Limb (tissue), 2 donors: ENCODE data around the gene SFXN3.

ENCODE experiments used
- DNase-seq, 2 donors: peaks; one replicate each; pipeline ENCODE4 v3.0.0-alpha.2; 2016; ENCODE audit errors: extremely low spot score in 2 of 2

SFXN3 gene

DNA sequence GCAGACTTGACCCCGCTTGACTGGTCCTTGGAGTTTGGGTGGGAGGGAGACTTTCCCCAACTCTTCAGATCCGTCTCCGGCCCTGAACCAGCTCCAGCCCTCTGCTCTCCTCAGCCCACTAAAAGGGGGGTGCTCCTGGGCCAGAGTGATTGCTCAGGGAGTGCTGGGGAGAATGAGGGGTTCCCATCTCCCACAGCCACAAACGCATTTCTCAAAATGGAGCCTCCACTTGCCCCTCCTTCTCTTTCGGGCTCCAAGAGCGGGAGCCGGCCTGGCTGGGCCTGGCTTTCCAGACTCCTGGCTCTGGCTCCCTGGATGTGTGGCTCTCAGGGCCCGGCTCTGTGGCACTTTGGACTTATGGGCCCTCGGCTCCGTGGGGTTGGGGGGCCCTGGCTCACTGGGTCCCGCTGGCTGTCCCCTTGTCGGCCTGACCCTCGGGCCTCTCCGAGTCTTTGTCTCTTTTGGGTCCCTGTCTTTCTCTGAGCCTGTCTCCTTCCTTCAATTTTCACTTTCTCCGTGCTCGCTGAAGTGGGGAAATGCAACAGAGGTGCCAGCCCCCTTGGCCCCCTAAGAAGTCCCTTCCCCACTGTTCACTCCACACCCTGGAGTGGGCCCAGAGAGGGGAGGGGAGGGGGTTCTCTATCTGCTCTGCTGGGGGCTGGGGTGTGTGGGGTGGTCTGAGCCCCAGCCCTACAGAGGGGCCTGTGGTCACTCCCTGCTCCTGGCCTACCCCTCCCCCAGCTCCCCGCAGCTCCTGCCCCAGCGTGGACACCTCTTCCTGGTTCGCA lies 30.7 kb upstream of the SFXN3 start:
- DNase-seq = peak; percentile 13 to 70

DNA sequence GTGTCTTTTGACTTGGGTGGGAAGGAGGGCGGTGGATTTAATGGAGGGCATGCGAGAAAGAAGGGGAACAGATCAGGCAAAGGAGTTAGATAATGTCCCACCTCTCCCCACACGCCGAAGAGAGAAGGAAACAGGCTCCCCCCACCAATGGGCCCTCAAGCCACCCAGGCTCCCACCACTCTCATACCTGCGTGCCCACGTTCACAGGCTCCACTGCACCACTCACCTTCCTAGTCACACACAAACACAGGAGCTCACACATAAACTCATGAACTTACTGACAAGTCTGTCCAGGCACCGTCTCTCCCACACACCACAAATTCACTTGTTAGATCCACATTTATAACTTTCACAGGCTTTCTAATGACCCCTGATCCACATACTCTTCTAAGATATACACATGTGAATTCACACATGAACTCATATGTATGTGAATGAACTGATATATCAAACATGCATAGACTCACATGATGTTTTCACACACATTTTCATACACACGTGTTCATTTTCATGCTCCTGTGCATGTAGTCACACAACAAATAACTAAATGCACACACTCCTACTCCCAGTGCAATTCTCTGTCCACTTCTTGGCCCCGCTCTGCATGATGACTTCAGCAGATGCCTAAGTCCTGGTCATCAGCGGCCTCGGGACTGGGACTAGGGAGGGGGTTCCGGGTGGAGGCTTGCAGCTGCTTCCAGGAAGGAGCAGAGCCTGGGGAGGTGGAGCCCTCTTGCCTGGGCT lies 29.9 kb upstream of the SFXN3 start:
- peak; percentile 71 to 74 for DNase-seq

DNA sequence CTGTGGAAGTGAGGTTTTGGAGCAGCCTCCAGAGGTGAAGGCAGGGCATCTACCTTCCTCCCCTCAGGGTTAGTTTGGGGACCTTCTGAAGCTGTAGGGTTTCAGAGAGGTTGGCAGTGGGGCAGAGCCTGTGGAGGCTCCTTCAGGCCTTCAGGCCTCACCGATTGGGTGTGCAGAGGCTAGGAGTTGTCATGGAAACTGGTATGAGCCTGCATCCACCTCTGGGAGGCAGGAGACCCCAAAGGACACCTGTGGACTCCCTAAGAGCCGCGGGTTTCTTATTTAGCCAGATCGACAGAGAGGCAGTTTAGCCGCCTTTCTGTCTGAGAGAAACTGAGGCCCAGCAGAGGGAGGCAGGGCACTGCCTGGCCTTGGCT lies 29.4 kb upstream of the SFXN3 start:
- no peak for DNase-seq

DNA sequence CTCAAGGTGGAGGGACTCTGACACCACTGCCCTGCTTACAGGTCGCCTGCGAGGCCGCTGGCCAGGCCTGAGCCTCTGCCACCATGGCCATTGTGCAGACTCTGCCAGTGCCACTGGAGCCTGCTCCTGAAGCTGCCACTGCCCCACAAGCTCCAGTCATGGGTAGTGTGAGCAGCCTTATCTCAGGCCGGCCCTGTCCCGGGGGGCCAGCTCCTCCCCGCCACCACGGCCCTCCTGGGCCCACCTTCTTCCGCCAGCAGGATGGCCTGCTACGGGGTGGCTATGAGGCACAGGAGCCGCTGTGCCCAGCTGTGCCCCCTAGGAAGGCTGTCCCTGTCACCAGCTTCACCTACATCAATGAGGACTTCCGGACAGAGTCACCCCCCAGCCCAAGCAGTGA lies 28.6 kb upstream of the SFXN3 start:
- no peak for DNase-seq

DNA sequence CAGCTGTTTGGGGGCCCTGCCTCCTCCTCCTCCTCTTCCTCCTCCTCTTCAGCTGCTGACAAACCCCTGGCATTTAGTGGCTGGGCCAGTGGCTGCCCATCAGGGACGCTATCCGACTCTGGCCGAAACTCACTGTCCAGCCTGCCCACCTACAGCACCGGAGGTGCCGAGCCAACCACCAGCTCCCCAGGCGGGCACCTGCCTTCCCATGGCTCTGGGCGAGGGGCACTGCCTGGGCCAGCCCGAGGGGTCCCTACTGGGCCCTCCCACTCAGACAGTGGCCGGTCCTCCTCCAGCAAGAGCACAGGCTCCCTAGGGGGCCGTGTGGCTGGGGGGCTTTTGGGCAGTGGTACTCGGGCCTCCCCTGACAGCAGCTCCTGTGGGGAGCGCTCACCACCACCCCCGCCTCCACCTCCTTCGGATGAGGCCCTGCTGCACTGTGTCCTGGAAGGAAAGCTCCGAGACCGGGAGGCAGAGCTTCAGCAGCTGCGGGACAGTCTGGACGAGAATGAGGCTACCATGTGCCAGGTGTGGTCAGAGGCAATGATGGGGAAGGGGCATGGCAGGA lies 27.3 kb upstream of the SFXN3 start:
- DNase-seq = no peak

DNA sequence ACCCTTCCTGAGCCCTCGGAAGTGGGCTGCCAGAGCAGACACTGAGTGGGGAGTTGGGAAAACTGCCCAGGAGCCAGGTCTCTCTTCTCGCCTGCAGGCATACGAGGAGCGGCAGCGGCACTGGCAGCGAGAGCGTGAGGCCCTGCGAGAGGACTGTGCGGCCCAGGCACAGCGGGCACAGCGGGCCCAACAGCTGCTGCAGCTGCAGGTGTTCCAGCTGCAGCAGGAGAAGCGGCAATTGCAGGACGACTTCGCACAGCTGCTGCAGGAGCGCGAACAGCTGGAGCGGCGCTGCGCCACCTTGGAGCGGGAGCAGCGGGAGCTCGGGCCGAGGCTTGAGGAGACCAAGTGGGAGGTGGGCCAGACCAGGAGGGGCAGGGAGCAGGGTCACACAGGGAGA lies 25.7 kb upstream of the SFXN3 start:
- DNase-seq = no peak

DNA sequence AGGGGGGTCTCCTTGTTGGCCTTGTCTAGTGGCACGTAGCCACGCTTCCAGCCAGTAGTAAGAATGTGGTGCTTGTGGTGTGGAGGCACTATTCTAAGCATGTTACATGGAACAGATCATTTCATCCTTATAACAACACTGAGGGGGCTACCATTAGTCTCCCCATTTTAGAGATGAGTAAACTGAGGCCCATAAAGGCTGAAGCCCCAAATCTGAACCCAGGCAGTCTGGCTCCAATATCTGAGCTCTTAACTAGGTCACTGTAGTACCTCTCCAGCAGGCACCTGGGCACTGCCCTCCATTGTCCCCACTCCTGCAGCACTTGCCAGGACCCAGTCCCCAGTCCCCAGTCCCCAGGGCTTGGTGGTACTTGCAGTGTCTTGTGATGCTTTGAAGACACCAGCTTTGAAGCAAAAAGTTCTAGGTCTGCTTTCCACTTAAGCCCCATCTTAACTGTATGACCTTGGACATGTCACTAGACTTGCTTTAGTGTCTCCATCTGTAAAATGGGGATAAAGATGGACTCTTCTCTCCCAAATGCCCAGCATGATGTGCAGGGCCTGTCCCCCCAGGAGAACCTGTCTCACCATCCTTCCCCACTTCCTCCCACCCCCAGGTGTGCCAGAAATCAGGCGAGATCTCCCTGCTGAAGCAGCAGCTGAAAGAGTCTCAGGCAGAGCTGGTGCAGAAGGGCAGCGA lies 25.0 kb upstream of the SFXN3 start:
- DNase-seq = no peak

- peak in 1 of 2 donors; percentile 57 for DNase-seq
Observed at GRCh38 chr10:101006593-101007098, 24.4 kb upstream of the SFXN3 start.

GRCh38 chr10:101007099-101007711 lies 23.8 kb upstream of the SFXN3 start:
- DNase-seq = peak; percentile 34 to 51

DNA sequence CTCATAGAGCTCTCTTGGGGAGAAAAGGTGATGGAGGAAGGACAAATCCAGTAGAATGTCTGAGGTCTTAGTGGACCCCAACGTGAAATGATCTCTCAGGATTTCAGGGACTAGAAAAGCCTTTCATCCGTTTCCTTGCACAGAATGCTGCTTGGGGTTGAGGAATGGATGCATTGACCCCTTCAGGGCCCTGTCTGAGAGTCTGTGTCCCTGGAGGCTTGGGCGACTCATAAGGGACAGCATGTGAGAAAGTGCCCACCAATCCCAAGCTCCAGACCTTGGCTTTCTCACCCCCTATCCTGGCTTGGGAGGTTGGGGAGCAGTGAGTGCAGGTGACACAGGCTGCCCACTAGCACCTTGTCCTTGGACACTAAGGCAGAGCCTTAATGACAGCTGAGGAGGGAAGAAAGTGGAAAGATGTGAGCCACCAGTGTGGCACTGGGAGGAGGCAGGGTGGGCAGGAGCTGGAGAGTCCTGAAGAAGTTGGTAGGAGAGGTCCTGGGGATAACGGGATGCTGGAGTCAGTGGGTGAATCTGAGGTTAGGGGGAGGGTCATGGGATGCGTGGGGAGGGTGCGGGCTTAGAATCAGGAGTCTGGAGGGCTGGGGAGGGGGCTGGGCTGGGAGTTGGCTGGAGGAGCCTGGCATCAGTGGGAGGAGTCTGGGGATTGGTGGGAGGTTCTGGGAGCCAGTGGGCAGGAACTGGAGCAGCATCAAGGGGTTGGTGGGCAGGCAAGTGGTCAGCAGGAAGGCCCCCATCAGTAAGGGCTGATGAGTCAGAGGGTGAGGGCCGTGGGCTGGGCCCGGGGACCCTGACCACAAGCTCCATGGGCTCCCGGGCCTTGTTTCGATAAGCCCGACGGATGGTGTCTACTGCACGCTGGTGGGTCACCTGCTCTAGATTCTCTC lies 22.9 kb upstream of the SFXN3 start:
- DNase-seq = no peak

DNA sequence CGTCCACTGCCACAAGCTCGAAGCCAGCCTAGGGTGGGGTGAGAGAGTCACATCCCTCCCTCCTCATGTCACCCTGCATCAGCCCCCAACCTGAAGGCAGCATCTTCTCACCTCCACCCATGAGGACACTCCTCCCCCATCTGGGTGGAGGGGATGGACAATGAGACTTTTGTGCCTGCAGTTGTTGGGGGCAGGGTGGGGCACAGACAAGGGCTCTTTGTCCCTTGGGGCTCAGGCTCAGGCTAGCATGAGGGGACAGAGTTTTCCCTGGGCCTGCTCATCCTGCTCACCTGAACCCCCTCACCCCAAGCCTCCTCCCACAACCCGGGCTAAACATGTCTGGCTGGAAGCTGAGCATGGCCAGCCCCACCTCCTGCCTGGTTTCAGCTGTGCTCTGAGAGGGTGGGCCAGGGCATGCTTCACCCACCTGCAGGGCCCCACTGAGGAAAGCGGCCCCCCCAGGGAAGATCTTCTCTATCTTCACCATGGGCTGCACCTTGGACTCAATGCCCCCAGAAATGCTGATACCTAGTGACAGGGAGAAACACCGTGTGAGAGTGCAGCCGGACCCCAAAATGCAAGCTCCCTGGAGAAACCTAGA lies 22.1 kb upstream of the SFXN3 start:
- DNase-seq = no peak

- no peak for DNase-seq
Observed at GRCh38 chr10:101010329-101010728, 20.7 kb upstream of the SFXN3 start.

DNA sequence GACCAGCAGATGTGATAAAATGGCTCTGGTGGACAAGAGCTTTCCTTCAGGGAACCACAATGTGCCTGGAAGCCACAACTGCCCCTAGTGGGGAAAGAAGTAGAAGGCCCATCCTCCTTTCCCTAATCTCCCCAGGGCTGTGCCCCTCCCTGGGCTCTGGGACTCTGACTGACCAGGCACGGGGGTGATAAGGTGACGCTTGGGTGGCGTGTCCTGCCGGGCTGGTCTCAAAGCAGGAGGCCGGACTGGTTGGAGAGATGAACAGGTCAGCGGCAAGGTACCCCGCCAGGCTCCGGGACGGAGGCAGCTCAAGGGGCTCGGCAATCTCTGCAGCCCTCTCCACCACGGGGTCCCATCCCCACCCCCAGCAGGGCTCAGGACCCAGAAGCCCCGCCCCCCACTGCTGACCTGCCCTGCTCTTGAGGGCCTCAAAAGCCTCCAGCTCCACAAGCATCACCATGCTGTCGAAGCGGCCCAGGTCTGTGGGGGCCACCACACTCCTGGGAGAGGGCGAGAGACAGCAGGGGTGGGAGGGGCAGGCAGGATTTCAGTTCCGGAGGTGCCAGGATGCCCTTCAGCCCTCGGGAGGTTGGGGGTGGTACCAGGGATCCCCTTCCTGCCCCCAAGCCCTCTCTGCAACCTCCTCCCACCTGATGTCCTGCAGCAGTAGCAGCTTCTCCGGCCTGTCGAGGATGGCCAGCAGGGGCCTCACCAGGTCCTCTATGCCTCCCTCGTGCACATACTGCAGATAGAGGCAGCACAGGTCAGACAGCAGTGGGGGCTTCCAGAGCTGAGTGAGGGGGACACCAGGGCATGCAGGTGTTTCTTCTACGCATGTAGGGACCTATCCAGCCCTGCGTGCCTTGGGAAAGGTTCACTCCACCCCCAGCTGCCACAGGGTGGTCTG lies 19.3 kb upstream of the SFXN3 start:
- no peak for DNase-seq

DNA sequence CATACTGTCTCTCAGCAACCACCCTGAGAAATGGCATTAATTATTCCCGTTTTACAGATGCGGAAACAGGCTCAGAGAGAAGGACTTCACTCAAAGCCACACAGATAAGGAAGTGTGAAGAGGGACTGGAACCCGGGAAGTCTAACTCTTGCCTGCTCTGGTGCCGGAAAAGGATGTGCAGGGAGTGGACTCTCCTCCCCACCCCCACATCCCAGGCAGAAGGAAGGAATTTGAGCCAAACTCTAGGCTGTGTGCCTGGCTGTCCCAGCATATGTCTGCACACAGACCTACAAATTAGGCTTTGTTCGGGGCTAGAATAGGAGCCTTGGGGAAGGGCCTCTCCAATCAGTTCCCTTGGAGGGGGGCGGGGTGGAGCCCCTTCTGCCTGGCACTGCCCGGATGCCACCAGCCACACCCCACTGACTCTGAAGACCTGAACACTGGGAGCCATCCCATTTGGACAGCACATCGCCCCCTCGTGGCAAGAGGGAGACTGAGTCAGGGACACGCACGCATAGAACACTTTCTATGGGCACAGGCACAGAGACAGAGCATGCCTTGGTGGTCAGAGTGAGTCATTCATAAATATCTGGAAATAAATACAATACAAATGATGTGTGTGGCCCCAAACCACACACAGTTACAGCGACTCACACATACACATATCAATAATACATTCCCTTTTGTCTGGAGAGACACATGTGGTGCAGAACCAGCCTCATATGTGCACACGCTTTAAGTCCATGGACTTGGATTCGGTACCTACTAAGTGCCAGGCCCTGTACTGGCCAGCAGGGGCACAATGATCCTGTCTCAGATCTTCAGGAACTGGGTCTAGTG lies 18.3 kb upstream of the SFXN3 start:
- peak; percentile 80 to 85 for DNase-seq

- no peak for DNase-seq
Observed at GRCh38 chr10:101013365-101013825, 17.6 kb upstream of the SFXN3 start.

- DNase-seq = peak; percentile 60 to 89
Observed at GRCh38 chr10:101014230-101014884, 16.7 kb upstream of the SFXN3 start.

DNA sequence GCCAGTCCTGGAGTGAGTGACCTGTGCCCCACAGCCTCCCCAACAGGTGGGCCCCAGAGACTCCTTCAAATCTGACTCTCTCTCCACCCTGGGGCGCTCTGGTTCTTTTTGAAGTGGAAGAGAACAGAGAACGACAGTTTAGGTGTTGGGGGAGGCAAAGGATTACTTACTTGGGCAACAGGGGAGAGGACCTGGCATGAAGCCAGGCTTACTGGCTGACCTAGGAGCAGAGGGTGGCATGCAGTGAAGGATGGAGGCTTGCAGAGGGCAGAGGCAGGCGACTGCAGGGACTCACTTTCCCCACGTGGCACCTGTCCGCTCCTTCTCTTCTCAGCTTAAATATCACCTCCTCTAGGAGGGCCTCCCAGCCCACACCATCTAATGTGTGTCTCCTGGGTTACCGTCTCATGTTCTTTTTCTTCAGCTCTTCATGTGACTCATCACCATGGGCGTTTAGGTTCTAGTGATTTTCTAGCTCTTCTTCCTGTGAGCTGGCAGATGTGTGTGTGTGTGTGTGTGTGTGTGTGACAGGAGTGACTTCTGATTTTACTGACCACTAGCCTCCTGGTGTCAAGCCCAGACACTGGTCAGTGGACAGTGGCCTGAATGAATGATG lies 16.0 kb upstream of the SFXN3 start:
- DNase-seq = no peak
